GM08714 (cell line): ENCODE data around the gene PGC.
A peak's percentile ranks its signal among the peaks of the same experiment; 100 is the strongest.

Source experiments
- H3K4me3 ChIP-seq: fragments of 200-500 bp; sonication (Bioruptor generic); 2 replicates; pipeline ENCODE4 v1.5.1; 2014; ENCODE audit warnings: mild to moderate bottlenecking, low read length, inconsistent platforms
- ZNF274 ChIP-seq: IDR thresholded peaks from 2 replicates; pipeline ENCODE4 v1.6.1; 2012; ENCODE audit warnings: mild to moderate bottlenecking, low read depth, low read length

Gene PGC

DNA sequence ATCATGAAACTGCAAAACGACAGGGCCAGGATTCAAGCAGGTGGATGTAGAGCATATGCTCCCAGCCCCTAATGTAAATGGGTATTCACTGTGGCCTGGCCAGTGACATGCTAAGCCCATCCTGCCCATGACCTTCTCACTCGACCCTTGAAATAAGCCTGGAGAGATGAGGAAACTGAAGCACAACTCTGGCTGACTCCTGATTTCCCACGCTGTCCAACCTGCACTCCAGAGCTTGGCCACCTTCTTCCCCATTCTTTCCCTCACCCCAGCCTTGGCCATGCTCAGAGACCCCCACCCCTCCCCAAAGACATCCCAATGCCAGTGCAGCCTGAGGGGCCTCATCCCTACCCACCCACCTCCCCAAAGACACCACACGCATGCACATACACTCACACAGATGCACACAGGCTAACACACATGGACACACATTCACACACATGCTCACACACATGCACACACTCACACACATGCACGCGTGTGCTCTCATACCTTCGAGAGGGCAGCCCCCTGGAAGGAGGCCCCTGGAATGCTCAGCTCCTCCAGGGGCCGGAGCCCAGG is 24.1 kb downstream of the PGC start:
- H3K4me3 ChIP-seq: peak overlapping the region; percentile 59; the same call in 1 of the 2 replicates
- no peak for TF ChIP-seq ZNF274

DNA sequence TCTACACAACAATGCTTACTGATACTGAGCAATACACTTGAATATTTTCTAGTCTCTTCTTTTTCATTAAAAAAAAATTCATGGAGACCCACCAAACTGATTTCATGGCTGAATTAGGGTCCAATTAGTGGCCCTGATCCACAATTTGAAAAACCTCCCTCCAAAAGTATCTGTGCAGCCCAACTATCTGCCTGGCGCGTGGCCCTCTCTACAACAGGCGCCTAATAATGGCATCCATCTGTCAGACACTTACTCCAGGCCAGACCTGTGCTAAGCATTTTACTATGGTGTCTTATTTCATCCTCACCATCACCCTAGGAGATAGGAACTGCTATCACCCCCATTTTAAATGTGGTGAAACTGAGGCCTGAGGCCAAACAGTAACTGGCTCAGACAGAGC is 25.8 kb downstream of the PGC start:
- TF ChIP-seq ZNF274: no peak
- peak overlapping the region; percentile 13; the same call in 1 of the 2 replicates for H3K4me3 ChIP-seq

DNA sequence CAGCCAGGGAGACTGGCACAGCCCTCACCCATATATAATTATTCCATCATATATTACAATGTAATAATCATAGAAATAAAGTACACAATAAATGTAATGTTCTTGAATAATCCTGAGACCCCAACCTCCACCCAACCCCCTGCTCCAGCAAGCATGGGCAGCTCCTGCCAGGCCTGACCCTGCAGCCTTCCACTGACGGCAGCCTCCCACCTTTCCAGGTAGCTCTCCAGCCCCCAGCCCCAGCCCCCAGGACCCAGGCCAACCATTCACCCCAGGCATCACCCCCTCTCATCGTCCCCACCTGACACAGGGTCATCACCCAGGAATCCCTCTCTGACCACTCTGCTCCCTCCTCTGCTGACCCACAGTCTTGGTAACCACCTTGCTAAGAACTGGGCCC is 26.4 kb downstream of the PGC start:
- peak overlapping the region; percentile 3; the same call in 1 of the 2 replicates for H3K4me3 ChIP-seq

DNA sequence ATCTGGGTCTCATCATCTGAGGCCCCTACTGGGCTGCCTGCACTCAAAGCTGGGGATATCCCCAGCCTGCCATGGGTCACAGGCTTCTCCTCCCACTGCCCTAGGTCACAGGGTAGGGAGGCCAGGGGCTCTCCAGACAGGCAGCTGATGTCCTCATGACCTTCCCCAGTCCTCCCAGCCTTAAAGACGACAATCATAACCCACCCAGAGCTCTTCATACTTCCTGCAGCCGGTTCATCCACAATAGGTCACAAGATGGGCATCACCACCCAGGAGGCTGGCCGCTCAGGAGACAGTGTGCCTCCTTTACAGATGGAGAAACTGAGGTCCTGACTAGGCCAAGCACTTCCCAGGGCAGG is 27.0 kb downstream of the PGC start:
- H3K4me3 ChIP-seq: no peak overlapping the region; the same call in 1 of the 2 replicates
- no peak for TF ChIP-seq ZNF274

More for the DNA sequence above, 26.4 kb downstream of the PGC start:
- TF ChIP-seq ZNF274: no peak

GRCh38 chr6:41719436-41720261 is 27.5 kb downstream of the PGC start:
- no peak for TF ChIP-seq ZNF274
- H3K4me3 ChIP-seq: no peak overlapping the region

GRCh38 chr6:41718828-41719227 is 28.4 kb downstream of the PGC start:
- no peak for TF ChIP-seq ZNF274
- H3K4me3 ChIP-seq: no peak overlapping the region

GRCh38 chr6:41717392-41717736 is 29.8 kb downstream of the PGC start:
- H3K4me3 ChIP-seq: no peak overlapping the region; the same call in 1 of the 2 replicates

GRCh38 chr6:41716516-41717391 is 30.4 kb downstream of the PGC start:
- no peak overlapping the region; the same call in 1 of the 2 replicates for H3K4me3 ChIP-seq
- no peak for TF ChIP-seq ZNF274

More at GRCh38 chr6:41717392-41717736, 29.8 kb downstream of the PGC start:
- no peak for TF ChIP-seq ZNF274

DNA sequence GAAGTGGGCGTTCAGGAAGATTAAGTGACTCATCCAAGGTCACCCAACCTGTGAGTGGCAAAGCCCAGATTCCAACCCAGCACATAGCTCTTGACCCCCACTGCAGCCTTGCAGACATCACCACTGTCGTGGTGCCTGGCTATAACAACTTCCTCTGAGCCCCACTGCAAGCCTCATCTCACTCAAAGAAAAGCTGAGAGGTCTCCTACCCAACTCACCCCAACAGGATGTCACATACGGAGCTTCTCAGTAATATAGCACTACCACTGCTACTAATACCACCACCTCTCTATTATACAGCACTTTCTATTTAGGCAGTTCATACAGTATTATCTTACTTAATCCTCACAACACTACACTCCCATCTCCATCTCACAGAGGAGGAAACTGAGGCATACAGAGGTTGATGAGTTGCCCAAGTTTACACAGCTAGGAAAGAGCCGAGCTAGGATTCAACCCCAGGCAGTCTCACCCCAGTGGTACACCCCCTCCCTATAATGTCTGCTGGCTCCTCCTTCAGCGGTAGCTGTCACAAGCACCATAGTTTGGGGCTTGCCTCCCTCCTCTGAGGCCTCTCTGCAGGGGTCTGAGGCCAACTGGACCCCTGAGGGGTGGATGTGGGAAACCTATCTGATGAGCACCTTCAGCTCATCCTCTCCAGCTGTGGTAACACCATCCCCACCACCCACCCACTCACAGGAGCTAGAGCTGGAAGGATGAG is 31.2 kb downstream of the PGC start:
- no peak overlapping the region for H3K4me3 ChIP-seq
- TF ChIP-seq ZNF274: no peak

DNA sequence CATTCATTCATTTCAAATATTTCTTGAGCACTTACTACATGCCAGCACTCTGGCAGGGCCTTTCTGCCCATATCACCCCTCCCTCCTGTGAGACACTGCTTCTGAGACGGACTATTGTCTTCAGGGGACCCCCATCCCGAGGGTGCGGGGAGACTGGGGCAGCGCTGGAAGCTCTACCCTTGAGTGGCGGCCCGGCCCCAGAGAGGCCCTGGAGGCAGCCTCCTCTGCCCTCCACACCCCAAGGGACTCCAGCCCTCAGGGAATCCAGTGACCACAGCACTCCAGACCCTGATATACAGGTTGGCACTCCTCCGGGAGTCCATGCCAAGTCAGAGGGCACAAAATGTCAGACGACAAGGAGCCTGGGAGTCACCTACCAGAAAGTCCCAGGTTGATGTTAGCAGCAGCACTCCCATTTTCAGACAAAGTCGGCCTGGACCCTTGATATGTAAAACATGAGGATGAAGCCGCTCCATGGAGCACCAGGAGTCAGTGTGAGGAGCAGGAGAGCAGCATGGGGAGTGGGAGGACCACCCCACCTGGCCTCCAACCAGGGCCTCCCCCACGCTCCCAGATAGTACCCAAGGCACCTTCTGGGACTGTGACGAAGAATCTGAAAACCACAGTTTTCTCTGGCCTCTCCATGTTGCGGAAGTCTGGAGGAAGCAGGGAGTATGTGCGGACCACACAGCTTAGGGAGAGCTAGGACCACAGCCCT is 32.5 kb downstream of the PGC start:
- no peak for TF ChIP-seq ZNF274
- H3K4me3 ChIP-seq: no peak overlapping the region

- H3K4me3 ChIP-seq: no peak overlapping the region
- TF ChIP-seq ZNF274: no peak
Measured at GRCh38 chr6:41713650-41714291, 33.4 kb downstream of the PGC start.

- H3K4me3 ChIP-seq: no peak overlapping the region
- TF ChIP-seq ZNF274: no peak
Measured at GRCh38 chr6:41713159-41713649, 34.0 kb downstream of the PGC start.

- no peak overlapping the region for H3K4me3 ChIP-seq
- no peak for TF ChIP-seq ZNF274
Measured at GRCh38 chr6:41712651-41713103, 34.5 kb downstream of the PGC start.
